Activated naive CD4-positive, alpha-beta T cell treated with anti-CD3 and anti-CD28 coated beads for 36 hours (primary cell): ENCODE measurements around the gene GCHFR. TPM values are rescaled to one million over a fixed set of nuclear protein-coding genes. Genes with fewer than 3 reads are reported as not detected.

Source experiments
- CTCF ChIA-PET: fragments of 350-600 bp; sonication (Branson Sonifier 250); formaldehyde crosslinking; loops from one replicate; lab custom pipeline; 2021; ENCODE audit warnings: antibody characterized with exemption; lab: Charles Lee
- DNase-seq: peaks from one replicate; pipeline ENCODE4 v3.0.0-alpha.2; 2020
- H3K27ac Mint-ChIP-seq: one replicate; pipeline ENCODE4 v1.8.0; 2021; ENCODE audit warnings: mild to moderate bottlenecking, mixed read lengths
- H3K27me3 Mint-ChIP-seq: one replicate; pipeline ENCODE4 v1.8.0; 2021; ENCODE audit warnings: low read depth, mixed read lengths
- H3K36me3 Mint-ChIP-seq: one replicate; pipeline ENCODE4 v1.8.0; 2021; ENCODE audit warnings: low read depth, mixed read lengths
- H3K4me1 Mint-ChIP-seq: one replicate; pipeline ENCODE4 v1.8.0; 2021; ENCODE audit warnings: low read depth, mixed read lengths
- H3K4me3 Mint-ChIP-seq: one replicate; pipeline ENCODE4 v1.8.0; 2021; ENCODE audit warnings: mild to moderate bottlenecking, moderate library complexity, mixed read lengths
- H3K9me3 Mint-ChIP-seq: one replicate; pipeline ENCODE4 v1.8.0; 2021; ENCODE audit warnings: mixed read lengths
- intact Hi-C: fragments of 100-400 bp; cut with micrococcal nuclease; formaldehyde crosslinking; loops from one replicate; pipeline ENCODE4 v1.15.1; 2023
- total RNA-seq, 2 experiments: library from RNA; stranded (reverse); gene quantifications; one replicate each; pipeline ENCODE4 v1.2.3, GENCODE V29; 2021

GCHFR gene
- total RNA-seq, 2 experiments from 2014 or later, result 28.1 to 32.7 TPM

DNA sequence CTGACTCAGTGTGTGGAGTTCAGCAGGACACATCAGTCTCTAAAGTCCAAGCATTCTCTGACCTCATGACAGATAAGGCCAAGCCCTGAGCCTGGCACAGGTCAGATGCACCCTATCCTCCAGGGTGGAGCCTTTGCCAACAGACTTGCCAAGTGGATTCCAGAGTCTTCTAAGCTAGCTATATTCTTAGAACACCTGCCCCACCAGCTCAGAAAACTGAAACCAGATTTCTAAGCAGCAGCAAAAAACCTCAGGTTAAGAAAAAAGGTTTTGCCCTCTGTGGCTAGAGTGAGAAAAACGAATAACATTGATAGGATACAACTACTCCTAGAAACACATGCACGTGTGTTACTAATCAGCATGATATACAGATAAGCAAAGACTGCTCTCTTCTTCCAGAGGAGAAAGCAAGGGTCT lies 20.4 kb upstream of the GCHFR start:
- Mint-ChIP-seq H3K4me1 (peaks cover 15% of the 10 kb centered on the region), H3K4me3 (no peak overlapping the region), H3K36me3 (peaks cover 14% of the 10 kb centered on the region), H3K9me3 (no peaks in the 10 kb centered on the region), H3K27me3 (no peaks in the 10 kb centered on the region), H3K27ac (peak overlapping the region; percentile 48)
- CTCF ChIA-PET, result interaction anchor here (0.6 to 7.0 kb wide), 4 partner anchors 39 to 334 kb away, joined by 3 to 32 read pairs (median 4); no protein-coding TSS in a partner anchor
- intact Hi-C loops, result loop anchor here (2.0 kb wide), 1 partner anchor 65 kb away; no protein-coding TSS in a partner anchor
- no peak for DNase-seq

DNA sequence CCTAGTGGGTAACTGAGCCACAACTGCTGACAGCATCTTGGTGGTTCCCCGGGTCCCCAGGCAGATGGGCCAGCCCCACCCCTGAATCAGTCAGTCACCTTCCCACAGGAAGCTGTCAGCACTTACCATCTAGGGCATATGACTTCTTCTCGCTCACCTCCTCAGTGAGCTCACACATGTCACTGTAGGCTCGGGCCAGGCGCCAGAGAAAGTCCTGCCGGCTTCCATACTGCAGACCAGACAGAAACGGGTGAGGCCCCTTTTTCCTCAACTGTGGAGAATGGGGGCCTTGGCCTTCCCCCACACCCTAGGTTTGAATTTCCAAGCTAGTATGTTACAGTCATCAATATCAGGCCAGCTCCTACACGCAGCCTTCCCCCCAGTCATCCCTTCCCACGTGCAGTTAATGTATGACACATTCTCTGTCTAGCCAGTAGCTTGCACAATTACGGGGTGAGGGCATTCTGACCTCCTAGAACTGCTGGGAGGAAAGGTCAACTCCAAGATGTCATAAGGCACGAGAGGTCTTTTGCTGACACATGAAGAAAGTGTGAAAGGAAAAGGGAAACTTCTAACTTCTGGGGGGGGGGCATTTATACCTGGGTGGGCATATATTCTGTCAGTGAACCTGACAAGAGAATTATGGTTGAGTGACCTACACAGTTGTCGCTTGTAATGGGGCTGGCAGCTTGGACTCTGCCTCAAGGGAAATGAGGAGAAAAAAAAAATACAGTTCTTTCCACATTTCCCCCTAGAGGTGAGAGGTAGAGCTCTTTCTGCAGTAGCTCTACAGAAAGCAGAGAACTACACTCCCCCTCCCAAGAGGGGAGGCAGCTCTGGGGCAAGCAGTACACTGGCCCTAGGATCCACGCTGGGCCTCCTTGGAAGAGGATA lies 19.7 kb upstream of the GCHFR start:
- intact Hi-C loops, result loop anchor here (1.0 to 2.0 kb wide), 4 partner anchors 11 to 150 kb away; partner anchors contain the start of genes RAD51, RMDN3 and VPS18
- peaks cover 14% of the 10 kb centered on the region for H3K36me3 Mint-ChIP-seq
- DNase-seq, result peak; percentile 81
- H3K9me3 Mint-ChIP-seq, result no peaks in the 10 kb centered on the region
- H3K4me1 Mint-ChIP-seq, result peaks cover 15% of the 10 kb centered on the region
- H3K27me3 Mint-ChIP-seq, result no peaks in the 10 kb centered on the region
- no peak overlapping the region for H3K4me3 Mint-ChIP-seq
- peak overlapping the region; percentile 48 for H3K27ac Mint-ChIP-seq
- CTCF ChIA-PET, result interaction anchor here (1.0 to 7.0 kb wide), 4 partner anchors 14 to 44 kb away, joined by 3 to 32 read pairs (median 3); no protein-coding TSS in a partner anchor

GRCh38 chr15:40744815-40745152 lies 19.1 kb upstream of the GCHFR start:
- Mint-ChIP-seq H3K4me3 (no peak overlapping the region), H3K9me3 (no peaks in the 10 kb centered on the region), H3K36me3 (peaks cover 19% of the 10 kb centered on the region), H3K4me1 (peaks cover 15% of the 10 kb centered on the region), H3K27ac (peak overlapping the region; percentile 34), H3K27me3 (no peaks in the 10 kb centered on the region)
- CTCF ChIA-PET, result interaction anchor here (1.0 to 7.0 kb wide), 4 partner anchors 15 to 43 kb away, joined by 3 to 32 read pairs (median 3); no protein-coding TSS in a partner anchor
- intact Hi-C loops, result loop anchor here (1.0 to 2.0 kb wide), 3 partner anchors 11 to 150 kb away; partner anchors contain the start of genes RAD51, RMDN3 and VPS18
- DNase-seq, result no peak

DNA sequence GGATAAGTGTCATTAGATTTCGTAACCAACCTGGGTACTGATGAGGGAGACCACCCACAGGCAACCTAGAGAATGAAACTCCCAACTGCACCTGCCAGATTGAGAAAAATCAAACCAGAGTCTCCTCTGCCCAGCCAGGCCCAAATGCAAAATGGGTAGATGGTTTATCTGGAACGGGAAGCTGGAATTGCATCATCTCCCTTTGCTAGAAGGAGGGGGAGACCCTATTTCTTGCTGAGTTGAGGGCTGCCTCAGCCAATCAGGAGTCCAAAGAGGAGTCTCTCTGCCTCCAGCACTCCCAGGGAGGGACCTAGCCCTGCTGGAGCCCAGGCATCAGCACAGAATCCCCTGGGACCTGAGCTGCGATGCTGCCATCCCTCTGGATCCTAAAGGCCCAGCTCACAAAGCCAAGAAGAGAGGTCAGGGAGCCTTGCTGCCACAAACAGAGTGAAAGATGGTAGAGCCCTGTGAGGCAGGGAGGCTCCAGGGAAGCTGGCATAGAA lies 16.9 kb upstream of the GCHFR start:
- H3K36me3 Mint-ChIP-seq, result peaks cover 26% of the 10 kb centered on the region
- H3K4me3 Mint-ChIP-seq, result no peak overlapping the region
- H3K4me1 Mint-ChIP-seq, result peaks cover 15% of the 10 kb centered on the region
- CTCF ChIA-PET, result interaction anchor here (0.6 to 7.0 kb wide), 6 partner anchors 19 to 145 kb away, joined by 3 to 32 read pairs (median 5); no protein-coding TSS in a partner anchor
- H3K9me3 Mint-ChIP-seq, result no peaks in the 10 kb centered on the region
- no peak for DNase-seq
- intact Hi-C loops, result loop anchor here (1.0 kb wide), 1 partner anchor 35 kb away; no protein-coding TSS in a partner anchor
- H3K27me3 Mint-ChIP-seq, result no peaks in the 10 kb centered on the region
- H3K27ac Mint-ChIP-seq, result no peak overlapping the region

DNA sequence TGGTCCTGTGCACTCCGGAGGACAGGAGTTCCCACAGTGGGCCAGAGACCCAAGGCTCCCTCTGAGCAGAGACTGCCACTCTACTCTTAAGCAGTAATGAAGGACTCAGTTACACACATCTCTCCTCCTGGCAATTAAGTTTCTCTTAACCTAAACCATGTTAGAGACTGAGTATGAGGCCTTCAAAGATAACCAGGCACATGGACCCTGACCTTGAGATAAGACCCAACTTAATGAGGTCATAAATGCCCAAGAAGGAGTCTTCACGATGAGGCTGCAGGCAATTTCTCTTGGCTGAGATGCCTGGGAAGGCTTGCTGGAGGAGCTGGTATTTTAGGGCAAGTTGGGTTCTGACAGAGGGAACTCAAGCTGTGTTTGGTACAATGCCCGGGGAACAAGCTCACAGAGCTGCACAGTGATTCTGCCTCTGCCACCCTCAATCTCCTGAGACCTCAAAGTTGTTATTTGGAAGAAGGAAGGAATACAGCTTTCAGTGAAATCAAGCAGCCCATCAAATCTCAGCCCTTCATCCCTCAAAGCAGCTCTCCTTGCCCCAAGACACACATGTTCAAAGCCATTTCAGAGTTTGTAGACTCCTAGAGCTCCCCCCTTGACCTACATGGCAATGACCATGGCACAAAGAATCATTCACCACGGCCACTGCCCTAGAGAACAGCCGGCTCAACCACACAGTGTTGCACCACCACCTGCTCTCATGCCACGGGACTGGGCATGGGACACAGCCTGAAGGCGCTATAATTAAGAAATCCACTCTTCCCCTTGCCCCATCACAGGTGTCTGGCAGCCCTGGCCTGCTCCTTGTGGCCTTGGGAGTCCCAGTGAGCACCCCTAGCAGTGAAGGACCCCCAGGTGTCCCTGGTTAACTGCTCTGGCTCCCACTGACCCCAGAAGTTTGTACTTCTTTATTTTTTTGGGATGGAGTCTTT lies 15.9 kb upstream of the GCHFR start:
- H3K27me3 Mint-ChIP-seq, result no peaks in the 10 kb centered on the region
- H3K9me3 Mint-ChIP-seq, result no peaks in the 10 kb centered on the region
- no peak overlapping the region for H3K4me3 Mint-ChIP-seq
- CTCF ChIA-PET, result interaction anchor here (0.6 to 7.0 kb wide), 5 partner anchors 22 to 376 kb away, joined by 3 to 32 read pairs (median 4); no protein-coding TSS in a partner anchor
- H3K36me3 Mint-ChIP-seq, result peaks cover 26% of the 10 kb centered on the region
- no peak for DNase-seq
- H3K4me1 Mint-ChIP-seq, result peaks cover 22% of the 10 kb centered on the region
- no peak overlapping the region for H3K27ac Mint-ChIP-seq
- intact Hi-C loops, result no loop called here

DNA sequence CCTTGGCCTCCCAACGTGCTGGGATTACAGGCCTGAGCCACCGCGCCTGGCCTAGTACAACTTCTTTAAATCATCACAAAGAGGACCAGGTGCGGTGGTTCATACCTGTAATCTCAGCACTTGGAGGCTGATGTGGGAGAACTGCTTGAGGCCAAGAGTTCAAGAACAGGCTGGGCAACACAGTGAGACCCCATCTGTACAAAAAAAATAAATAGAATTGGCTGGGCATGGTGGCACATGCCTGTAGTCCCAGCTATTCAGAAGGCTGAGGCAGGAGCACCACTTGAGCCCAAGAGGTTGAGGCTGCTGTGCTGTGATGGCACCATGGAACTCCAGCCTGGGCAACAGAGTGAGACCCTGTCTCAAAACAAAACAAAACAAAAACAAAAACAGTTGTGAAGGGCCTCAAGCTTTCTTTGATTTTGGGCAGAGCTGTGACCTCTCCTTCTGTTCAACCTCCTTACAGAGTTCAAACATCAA lies 14.7 kb upstream of the GCHFR start:
- H3K27me3 Mint-ChIP-seq, result no peaks in the 10 kb centered on the region
- intact Hi-C loops, result no loop called here
- no peak overlapping the region for H3K27ac Mint-ChIP-seq
- no peak for DNase-seq
- peaks cover 22% of the 10 kb centered on the region for H3K4me1 Mint-ChIP-seq
- no peak overlapping the region for H3K4me3 Mint-ChIP-seq
- H3K9me3 Mint-ChIP-seq, result no peaks in the 10 kb centered on the region
- CTCF ChIA-PET, result interaction anchor here (0.6 to 7.0 kb wide), 4 partner anchors 23 to 140 kb away, joined by 3 to 32 read pairs (median 5); no protein-coding TSS in a partner anchor
- peaks cover 23% of the 10 kb centered on the region for H3K36me3 Mint-ChIP-seq

GRCh38 chr15:40750885-40751284 lies 13.0 kb upstream of the GCHFR start:
- peaks cover 23% of the 10 kb centered on the region for H3K36me3 Mint-ChIP-seq
- no peak for DNase-seq
- H3K4me1 Mint-ChIP-seq, result peaks cover 27% of the 10 kb centered on the region
- H3K27ac Mint-ChIP-seq, result no peak overlapping the region
- no peaks in the 10 kb centered on the region for H3K9me3 Mint-ChIP-seq
- CTCF ChIA-PET, result interaction anchor here (1.6 to 2.4 kb wide), 2 partner anchors 31 to 73 kb away, joined by 4 to 11 read pairs; no protein-coding TSS in a partner anchor
- no peaks in the 10 kb centered on the region for H3K27me3 Mint-ChIP-seq
- no peak overlapping the region for H3K4me3 Mint-ChIP-seq
- intact Hi-C loops, result no loop called here

DNA sequence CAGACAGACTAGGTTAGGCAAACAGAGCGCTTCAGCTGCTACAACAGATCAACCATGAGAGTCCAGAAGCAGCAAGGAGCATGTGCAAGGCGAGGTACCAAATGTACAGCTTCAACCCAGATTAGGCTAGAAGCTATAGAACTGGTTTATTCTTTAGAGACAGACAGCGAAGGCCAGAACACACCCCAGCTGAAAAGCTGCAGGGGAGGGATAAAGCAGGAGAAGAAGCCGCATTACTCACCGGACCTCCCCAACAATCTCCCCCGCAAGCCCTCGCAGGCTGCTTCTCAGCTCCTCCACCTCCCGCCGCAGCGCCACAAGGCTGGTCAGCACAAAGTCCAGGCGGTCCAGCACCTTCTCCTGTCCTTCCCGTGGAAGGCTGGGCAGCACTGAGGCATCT lies 12.1 kb upstream of the GCHFR start:
- no peak overlapping the region for H3K27ac Mint-ChIP-seq
- CTCF ChIA-PET, result interaction anchor here (0.5 to 2.4 kb wide), 5 partner anchors 31 to 415 kb away, joined by 3 to 11 read pairs (median 4); no protein-coding TSS in a partner anchor

GRCh38 chr15:40754574-40754882 lies 9.3 kb upstream of the GCHFR start:
- intact Hi-C loops, result loop anchor here (2.0 kb wide), 1 partner anchor 28 kb away; no protein-coding TSS in a partner anchor
- H3K4me3 Mint-ChIP-seq, result peak overlapping the region; percentile 94
- H3K4me1 Mint-ChIP-seq, result peaks cover 25% of the 10 kb centered on the region
- CTCF ChIA-PET, result interaction anchor here (0.6 kb wide), 2 partner anchors 50 to 154 kb away, joined by 3 to 4 read pairs; no protein-coding TSS in a partner anchor
- peak overlapping the region; percentile 98 for H3K27ac Mint-ChIP-seq
- H3K27me3 Mint-ChIP-seq, result no peaks in the 10 kb centered on the region
- H3K9me3 Mint-ChIP-seq, result no peaks in the 10 kb centered on the region
- H3K36me3 Mint-ChIP-seq, result peaks cover 19% of the 10 kb centered on the region
- DNase-seq, result no peak

More for the DNA sequence above, 12.1 kb upstream of the GCHFR start:
- H3K4me3 Mint-ChIP-seq, result no peak overlapping the region
- H3K27me3 Mint-ChIP-seq, result no peaks in the 10 kb centered on the region
- H3K9me3 Mint-ChIP-seq, result no peaks in the 10 kb centered on the region
- peaks cover 23% of the 10 kb centered on the region for H3K36me3 Mint-ChIP-seq
- no peak for DNase-seq
- H3K4me1 Mint-ChIP-seq, result peaks cover 26% of the 10 kb centered on the region
- intact Hi-C loops, result no loop called here

- peak; percentile 95 for DNase-seq
- intact Hi-C loops, result loop anchor here (1.0 to 2.0 kb wide), 10 partner anchors 8 to 350 kb away; partner anchors contain the start of genes CCDC32, DNAJC17, IVD and KNL1
- peak within 1 kb of the TSS; percentile 98 for H3K27ac Mint-ChIP-seq
- peak within 1 kb of the TSS; percentile 94 for H3K4me3 Mint-ChIP-seq
- H3K27me3 Mint-ChIP-seq, result no peaks in the 10 kb centered on the region
- H3K9me3 Mint-ChIP-seq, result no peaks in the 10 kb centered on the region
- H3K36me3 Mint-ChIP-seq, result peaks cover 16% of the 10 kb centered on the region
- CTCF ChIA-PET, result no interaction called here
- H3K4me1 Mint-ChIP-seq, result peaks cover 25% of the 10 kb centered on the region
These were observed 8.7 kb upstream of the GCHFR start, which contains the start of gene RMDN3 for GRCh38 chr15:40754883-40755811. TSS of gene RMDN3 (minus strand) at chr15:40755254. CDS start at chr15:40754783, 471 bp downstream.
